ENCODE measurements around the gene CRISP1.

DNA sequence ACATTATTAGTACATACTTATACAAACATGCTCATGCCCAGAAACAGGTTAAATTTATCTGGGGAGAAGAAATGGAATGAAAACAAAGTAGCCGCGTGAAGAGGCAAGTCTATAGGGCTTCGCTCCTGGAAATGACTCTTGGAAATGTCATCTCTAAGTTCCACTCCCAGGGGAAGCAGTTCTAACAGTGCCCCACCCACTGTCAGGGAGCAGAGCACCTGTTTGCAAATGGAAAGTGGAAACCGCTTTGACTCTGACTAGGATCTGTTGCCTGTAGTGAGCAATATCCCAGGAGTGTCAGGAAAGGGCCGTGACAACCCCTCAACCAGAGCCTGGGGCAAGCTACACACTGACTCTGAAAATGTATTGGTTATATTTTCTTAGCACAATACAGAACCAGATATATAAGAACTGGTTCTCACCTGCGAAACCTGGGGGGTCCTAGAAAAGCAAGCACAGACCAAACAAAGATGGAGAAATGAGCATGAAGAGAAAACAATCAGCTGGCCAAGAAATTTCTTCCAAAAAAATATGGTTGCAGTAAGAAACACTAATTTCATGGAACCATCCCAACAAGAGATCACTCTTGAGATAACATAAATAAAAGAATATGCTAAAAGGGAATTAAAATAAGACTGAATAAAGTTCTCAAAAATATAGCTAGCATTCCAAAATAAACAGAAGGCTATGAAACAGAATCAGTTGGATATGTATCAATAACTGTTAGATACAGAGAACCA, 47.5 kb upstream of the CRISP1 start:
- TF ChIP-seq, protein P1, sequence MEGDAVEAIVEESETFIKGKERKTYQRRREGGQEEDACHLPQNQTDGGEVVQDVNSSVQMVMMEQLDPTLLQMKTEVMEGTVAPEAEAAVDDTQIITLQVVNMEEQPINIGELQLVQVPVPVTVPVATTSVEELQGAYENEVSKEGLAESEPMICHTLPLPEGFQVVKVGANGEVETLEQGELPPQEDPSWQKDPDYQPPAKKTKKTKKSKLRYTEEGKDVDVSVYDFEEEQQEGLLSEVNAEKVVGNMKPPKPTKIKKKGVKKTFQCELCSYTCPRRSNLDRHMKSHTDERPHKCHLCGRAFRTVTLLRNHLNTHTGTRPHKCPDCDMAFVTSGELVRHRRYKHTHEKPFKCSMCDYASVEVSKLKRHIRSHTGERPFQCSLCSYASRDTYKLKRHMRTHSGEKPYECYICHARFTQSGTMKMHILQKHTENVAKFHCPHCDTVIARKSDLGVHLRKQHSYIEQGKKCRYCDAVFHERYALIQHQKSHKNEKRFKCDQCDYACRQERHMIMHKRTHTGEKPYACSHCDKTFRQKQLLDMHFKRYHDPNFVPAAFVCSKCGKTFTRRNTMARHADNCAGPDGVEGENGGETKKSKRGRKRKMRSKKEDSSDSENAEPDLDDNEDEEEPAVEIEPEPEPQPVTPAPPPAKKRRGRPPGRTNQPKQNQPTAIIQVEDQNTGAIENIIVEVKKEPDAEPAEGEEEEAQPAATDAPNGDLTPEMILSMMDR (IDR thresholded peaks at IDR 0.05; ENCODE audit: low read depth, low read length) = no peak
- TF ChIP-seq POLR2A (IDR thresholded peaks at IDR 0.05; ENCODE audit: extremely low read depth, insufficient read length) = no peak
